GM18520 (cell line): ENCODE results near the gene ASB3.
A peak's percentile ranks its signal among the peaks of the same experiment; 100 is the strongest.
"Not testable (repeated sequence)": the region's sequence is repeated elsewhere in the genome, so short reads cannot be mapped to it uniquely, and the experiment has no call there.

ENCODE experiments used
- ATAC-seq: cut with Tn5 transposase; IDR thresholded peaks from one replicate; pipeline ENCODE4 v1.9.1; 2021; ENCODE audit not compliant: unreplicated experiment

The ASB3 gene

DNA sequence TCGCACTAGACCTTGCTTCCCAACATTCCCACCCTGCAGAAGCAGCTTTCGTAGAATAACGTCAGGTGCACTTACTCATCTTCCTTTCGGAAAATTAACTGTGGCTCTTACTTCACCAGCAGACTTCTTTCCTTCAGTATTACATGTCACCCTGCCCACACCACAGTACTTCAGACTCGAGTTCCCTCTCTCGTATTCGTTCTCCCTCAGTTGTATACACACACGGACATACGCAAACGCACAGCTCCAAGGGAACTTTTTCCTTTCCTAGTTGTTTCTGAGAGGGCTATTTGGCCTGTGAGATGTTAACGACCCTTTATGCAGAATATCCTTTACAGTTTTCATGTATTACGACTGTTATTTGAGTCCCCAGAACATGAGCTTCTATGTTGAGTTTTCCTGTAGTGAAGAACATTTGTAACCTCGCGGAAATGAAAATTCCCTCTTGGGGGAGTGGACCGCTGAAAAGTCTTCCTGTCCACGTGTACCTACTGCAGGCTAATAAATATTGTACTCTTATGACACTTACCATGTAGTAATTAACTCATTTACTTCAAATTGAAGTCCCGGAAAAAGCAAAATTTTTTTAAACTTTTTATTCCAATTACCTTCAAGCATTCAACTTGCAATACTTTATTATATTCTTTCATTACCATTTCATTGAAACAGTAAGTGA, 999 bp upstream of the ASB3 start:
- no peak for ATAC-seq

DNA sequence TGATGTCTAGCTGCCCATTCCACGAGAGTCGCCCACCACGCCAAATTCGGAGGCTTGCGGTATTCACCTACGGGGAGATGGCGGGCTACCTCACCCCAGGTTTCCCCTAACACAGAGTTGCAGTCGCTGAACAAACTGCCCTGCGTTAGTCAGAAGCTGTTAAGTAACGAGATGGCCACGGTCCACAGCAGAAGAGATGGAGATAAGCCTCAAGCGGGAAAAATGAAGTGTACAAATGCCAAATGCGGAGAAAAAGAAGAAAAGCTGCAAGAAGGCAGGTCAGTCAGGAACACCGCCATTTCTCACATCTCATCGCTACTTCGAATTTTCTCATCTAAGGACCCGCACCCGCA, 425 bp downstream of the ASB3 start:
- no peak for ATAC-seq

DNA sequence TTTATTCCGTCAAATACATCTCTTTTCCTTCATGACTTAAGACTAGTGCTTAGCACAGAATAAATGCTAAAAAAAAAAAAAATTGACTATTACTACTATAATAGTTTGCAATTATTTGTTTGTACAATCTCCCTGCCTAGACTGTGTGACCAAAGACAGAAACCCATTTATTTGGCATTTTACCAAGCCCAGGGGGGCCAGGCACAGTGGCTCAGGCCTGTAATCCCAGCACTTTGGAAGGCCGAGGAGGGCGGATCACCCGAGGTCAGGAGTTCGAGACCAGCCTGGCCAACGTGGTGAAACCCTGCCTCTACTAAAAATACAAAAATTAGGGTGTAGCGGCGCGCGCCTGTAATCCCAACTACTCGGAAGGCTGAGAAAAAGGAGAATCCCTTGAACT, 1.4 kb downstream of the ASB3 start:
- no peak for ATAC-seq

DNA sequence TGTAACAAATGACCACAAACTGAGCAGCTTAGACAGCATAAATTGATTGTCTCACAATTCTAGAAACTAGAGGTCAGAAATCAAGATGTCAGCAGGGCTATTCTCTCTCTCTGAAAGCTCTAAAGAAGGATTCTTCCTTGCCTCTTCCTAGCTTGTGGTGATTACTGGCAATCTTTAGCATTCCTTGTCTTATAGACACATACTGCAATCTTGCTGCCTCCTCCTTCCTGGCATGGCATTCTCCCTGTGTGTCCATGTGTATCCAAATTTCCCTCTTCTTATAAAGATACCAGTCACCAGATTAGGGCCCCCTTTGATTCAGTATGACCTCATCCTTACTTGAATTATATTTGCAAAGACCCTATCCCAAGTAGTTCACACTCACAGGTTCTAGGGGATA, 2.3 kb downstream of the ASB3 start:
- no peak for ATAC-seq

DNA sequence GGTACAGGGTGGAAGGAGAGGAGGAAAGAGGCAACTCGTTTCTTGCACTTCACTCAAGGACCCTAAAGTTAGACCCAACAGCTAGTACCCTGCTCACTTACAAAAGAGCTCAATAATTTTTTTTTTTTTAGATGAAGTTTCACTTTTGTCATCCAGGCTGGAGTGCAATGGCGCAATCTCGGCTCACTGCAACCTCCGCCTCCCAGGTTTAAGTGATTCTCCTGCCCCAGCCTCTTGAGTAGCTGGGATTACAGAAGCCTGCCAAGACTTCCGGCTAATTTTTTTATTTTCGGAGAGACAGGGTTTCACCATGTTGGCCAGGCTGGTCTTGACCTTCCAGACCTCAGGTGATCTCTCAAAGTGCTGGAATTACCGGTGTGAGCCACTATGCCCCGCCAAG, 4.1 kb downstream of the ASB3 start:
- no peak for ATAC-seq

DNA sequence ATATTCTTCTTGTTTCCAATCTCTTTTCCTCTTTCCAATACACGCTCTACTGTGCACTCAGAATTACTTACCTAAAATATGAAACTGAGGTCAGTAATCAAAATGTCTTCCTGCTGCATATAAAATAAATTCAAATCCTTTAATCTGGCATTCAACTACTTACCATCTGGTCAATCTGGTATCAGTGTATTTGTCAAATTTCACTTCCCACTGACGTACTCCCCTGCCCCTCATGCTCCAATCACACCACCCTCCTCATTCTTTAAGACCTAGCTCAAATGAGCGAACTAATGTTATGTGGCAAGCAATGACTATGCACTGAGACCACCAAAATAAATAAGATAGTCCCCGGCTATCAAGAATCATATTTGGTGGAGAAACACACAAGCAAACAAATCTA, 6.7 kb downstream of the ASB3 start:
- no peak for ATAC-seq

DNA sequence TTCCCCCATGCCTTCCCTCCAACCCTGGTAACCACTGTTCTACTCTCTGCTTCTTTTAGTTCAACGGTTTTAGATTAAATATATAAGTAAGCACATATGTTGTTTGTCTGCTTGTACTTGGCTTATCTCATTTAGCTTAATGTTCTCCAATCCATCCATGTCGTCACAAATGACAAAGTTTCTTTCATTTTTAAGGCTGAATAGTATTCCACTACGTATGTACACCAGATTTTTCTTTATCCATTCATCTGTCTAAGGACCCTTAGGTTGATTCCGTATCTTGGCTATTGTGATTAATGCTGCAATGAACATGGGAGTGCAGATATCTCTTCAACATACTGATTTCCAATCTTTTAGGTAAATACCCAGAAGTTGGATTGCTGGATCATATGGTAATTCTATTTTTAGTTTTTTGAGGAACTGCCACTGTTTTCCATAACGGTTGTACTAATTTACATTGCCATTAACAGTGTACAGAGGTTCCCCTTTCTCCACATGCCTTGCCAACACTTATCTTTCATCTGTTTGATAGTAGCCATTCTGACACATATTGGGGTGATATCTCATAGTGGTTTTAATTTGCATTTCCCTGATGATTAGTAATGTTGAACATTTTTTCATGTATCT, 8.1 kb downstream of the ASB3 start:
- ATAC-seq, result no peak

DNA sequence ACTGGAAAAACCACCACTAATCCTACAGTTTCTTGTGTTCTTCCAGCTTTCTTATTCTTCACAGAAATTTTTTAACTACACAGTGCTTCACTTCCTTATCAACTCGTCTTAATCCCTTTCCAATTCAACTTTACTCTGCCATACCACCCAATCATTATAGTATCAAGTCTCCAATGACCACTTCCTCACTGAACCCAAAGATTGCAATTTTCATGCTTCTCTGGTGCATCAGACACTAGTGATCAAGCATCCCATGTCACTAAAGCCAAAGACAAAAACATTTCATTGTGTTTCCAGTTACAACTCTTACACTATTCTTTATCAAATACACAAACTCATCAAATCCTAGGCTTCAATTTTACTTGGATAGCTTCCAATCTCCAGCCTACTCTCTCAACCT, 9.6 kb downstream of the ASB3 start:
- no peak for ATAC-seq

DNA sequence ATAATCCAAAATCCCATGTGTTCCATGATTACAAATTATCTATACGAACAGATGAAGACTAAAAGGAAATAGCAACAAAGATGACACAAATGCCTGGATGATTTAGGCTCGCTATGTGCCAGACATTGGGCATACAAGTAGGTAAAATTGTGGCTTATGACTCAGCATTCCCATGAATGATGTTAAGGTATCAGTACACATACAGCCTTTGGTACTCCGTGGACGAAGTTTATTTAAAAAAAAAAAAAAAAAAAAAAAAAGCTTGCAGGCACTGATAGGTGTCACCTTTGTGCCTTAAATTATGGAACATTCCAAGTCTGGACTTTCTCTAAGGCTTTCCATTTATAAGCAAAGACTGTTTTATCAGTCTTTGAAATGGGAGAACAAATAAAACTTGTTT, 16.5 kb downstream of the ASB3 start:
- no peak for ATAC-seq

DNA sequence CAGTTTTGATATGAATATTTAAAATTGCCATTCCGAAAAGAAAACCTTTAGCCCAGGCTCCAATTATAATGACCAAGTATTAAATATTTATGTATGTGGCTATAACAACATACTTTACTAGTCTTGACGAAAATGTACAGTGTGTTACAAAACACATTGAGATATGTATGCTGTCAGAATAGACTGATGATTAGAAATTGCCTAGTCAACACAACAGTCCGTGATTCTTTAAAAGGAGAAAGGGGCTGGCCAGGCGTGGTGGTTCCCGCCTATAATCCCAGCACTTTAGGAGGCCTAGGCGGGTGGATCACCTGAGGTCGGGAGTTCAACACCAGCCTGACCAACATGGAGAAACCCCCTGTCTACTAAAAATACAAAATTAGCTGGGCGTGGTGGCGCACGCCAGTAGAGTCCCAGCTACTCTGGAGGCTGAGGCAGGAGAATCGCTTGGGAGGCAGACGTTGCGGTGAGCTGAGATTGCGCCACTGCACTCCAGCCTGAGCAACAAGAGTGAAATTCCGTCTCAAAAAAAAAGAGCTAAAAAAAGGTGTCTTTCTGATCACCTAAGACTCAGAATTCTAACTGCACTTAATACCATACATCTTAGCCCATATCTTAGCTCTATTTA, 17.3 kb downstream of the ASB3 start:
- no peak for ATAC-seq

DNA sequence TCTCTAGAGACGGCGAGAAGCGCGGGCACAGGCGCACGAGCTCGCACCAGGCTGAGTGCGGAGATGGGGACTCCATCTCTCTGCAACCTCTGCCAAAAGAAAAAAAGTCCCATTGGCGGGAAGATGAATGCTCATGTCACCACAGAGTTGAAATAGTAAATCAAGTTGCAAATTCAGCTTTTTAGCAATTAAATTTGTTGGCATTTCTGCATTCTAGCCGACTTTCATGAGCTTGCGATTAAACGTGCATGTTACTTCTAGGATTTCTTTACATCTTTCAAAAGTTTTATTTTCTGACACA, 18.6 kb downstream of the ASB3 start:
- ATAC-seq, result peak; percentile 25

DNA sequence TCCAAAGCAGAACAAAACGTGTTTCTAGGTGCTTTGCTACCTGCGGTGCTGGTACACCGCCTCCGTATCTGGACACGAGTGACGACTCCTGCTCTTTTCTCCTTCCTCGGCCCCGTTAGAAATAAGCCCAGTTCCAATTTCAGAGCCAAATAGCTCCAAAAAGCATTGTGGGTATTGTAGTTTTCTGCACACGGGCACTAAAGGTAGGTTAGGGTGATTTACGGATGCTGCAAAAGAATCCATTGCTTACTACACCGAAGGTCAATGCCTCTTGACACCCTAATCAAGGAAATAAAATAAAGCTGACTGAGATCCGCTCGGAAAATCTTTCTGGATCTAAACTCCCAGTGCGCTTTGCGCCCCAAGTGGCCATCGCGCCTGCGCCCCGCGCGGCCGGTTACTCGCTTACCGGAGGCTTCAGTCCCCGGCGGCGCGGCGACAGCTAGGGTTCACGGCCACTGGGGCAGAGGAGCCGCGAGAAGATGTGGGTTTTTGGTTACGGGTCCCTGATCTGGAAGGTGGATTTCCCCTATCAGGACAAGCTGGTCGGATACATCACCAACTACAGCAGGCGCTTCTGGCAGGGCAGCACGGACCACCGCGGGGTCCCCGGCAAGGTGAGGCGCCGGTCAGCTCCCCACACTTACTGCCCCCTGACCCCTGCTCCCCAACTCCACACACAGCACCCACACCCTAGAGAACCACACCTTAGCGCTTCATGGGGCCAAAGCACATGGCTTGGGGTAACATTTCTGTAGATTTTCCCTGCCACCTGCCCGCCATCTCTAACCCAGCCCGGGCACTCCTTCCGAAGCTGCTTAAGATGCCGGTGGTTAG, 19.1 kb downstream of the ASB3 start, which contains the start of gene CHAC2:
Gene CHAC2 (plus strand): TSS at position 400 of the 837 bp plus-strand sequence. CDS start 83 bp downstream, at position 483.
- peak; percentile 84 for ATAC-seq

DNA sequence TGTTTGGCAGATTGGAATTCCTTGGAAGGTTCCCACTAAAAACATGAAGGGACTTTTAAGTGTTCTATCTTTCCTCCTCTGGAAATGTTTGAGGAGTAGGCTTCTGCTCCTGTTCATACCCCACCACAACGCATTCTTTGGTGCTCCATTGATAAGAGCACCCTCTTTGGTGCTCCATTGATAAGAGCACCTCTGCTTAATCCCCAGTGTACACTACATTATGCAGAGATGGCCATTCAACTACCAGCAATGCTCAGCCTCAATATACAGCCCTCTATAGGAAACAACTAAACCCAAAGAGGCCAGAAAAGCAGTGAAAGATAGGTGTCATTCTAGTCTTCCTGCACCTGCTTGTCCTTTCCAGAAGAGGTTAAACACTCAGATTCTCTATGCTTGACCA, 21.0 kb downstream of the ASB3 start:
- ATAC-seq, result no peak

DNA sequence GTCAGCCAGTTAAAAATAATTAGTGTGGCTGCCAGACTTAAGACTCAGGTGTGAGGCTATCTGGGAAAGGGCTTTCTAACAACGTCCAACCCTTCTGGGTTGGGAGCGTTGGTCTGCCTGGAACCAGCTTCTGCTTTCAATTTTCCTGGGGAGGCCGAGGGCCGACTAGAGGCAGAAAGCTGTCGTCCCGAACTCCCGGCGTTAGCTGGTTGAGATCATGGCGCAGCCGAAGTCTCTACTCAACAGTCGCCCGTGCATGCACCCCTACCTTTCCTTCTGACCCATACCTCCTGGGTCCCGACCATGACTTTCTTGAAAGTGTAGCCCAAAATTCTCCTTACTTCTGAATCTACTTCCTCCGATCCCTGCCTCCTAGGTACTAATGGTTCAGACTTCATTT, 29.5 kb downstream of the ASB3 start:
- not testable (repeated sequence) for ATAC-seq

DNA sequence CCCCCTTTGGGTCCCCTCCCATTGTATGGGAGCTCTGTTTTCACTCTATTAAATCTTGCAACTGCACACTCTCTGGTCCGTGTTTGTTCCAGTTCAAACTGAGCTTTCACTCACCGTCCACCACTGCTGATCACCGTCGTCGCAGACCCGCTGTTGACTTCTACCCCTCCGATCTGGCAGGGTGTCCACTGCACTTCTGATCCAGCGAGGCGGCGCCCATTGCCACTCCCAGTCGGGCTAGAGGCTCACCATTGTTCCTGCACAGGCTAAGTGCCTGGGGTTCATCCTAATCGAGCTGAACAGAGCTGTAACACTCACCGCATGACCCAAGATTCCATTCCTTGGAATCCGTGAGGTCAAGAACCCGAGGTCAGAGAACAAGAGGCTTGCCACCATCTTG, 30.1 kb downstream of the ASB3 start:
- ATAC-seq, result no peak

DNA sequence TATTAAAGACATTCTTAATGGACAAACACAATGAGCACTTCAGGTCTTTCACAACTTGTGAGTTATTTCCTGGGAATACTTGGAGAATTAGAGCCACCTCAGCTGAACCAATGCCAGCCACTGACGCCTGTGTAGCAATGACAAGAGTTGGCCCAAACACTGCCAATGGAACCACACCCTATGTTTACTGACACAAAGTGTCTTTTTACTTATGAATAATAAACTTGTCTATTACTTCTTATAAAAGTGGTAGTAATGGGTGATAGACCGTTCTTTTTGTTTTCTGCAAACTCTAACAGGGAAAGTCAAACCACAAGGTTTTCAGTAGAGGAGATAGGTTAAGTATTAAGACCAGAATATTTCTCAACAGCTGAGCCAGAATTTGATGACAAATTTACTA, 31.6 kb downstream of the ASB3 start:
- no peak for ATAC-seq

DNA sequence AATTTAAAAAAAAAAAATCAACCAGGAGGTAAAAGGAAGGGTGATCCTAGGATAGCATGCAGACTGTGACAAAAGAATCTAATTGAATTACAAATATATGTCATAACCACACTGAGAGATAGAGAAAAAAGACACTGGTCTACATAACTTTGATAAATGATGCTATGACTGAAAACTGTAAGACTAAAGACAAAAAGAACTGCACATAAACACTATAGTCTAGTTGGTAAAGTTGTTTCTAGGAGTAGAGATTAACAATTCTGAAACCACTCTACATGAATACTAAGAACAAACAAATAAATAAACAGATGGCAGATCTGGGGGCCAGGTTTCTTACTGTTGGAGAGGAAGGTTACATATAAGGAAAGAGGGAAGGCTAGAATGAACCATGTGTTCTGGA, 33.7 kb downstream of the ASB3 start:
- ATAC-seq, result no peak

DNA sequence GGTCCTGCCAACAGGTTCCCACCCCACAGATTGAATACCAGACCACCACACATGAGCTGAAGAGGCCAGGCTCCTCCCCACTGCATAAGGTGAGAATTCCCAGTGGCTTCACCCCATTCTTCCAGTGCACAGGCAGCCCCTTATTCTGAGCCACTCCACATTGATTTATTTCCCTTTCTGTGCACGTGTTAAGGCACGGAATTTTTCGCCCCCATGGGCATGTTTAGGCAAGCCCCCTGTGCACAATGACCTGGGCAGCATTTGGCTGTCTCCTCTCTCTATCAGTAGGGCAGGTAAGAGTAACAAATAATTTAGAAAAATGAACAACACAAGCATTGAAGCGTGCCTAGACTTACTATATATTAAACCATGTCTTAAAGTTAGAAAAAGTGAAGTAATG, 34.4 kb downstream of the ASB3 start:
- ATAC-seq, result no peak

DNA sequence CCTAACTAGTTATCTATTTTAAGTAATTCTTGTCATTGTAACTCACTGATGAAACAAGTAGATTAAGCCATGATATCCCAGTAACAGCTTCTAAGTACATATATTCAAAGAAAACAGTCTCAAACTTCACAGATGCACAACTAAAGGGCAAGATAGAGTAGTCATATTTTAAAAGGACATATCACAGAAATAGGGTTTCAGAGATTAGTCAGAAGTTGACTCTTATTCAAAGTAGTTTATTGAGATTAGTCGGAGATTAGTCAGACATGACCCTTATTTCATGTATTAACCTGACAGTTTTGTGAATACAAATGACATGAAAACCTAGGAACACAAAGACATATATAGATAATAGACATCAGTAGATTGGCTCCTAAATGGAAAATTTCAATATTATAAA, 35.0 kb downstream of the ASB3 start:
- peak; percentile 98 for ATAC-seq

DNA sequence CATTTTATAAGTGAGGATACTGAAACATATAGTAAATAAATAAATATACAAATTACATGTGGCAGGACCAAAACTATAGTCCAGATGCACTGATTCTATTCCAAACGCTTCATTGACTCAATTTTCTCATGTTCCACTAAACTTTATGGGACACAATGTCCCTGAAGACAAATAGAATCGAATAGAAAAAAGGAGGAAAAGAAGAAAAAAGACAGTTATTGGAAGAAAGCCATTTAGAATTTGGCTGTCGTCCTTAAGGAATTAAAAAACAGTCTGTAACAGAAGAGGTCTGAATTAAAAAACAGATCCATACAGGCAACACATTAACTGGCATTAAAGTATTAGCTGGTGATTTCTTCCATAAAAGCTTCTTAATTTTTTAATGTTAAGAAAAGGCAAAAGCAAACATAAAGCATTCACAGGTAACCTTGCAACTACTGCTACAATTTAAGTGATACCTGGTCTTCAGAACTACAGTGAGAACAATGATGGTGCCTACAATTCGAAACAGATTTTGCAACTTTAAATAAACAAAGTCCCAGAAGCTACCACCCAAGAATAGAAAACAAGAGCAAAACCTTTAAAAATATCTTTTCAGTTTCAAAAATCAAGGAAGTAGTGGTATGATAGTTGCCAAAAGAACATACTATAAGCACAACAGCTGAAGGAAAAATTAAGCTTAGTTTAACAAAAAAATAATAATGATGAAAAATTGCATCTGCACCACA, 36.5 kb downstream of the ASB3 start:
- ATAC-seq, result no peak

DNA sequence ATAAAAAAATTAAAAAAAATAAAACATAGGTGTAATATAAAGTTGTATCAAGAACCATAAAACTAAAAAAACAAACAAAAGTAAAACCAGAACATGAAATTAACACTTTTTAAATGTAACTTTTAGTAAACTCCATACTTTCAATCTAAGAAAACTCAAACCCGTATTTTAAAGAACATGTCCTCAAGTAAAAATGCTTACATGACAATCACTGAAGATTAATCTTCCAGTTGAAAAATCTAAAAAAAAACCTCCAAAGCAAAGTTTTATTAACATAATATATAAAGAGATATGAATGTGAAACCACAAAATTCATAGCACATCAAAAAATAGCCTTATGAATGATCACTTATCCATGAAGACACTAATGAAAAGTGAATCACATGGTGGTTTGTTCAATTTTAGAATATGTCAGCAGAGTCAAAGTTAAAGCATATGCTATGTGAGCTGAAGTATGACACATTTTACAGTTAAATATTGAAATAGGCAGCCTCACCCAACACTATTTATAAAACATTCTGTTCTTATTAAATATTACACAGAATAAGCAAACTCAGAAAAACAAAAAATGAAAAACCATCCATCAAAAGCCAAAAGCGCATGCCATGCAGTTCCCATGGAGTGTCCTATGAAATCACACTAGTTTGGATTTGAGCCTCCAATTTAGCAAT, 42.2 kb downstream of the ASB3 start:
- ATAC-seq, result no peak
